ENCODE results near the gene RAPGEF4. TPM values are rescaled to one million over a fixed set of nuclear protein-coding genes. Genes with fewer than 3 reads are reported as not detected.

Gene RAPGEF4
- total and polyA plus RNA-seq, 9 of the 15 experiments (the other 6 are each of a cell fraction or from before 2014, with no cell fraction given), result 0.04 to 0.33 (median 0.13) TPM; not detected in 6

GRCh38 chr2:172931918-172932520 lies 196.4 kb downstream of the RAPGEF4 start (continued):
- TF ChIP-seq NFE2L1 (tag; IDR thresholded peaks at IDR 0.05; ENCODE audit: borderline replicate concordance, low read depth) (no peak), BRCA1 (IDR thresholded peaks at IDR 0.05) (no peak), BRCA1 (CRISPR knock-in tag; IDR thresholded peaks at IDR 0.05) (no peak), GATAD2B (IDR thresholded peaks at IDR 0.05; ENCODE audit: borderline replicate concordance) (no peak), E2F4 (CRISPR knock-in tag; IDR thresholded peaks at IDR 0.05; ENCODE audit: low read depth) (no peak), SMARCA5 (IDR thresholded peaks at IDR 0.05) (no peak), EZH2 (IDR thresholded peaks at IDR 0.05; ENCODE audit: borderline replicate concordance, low read depth, low read length) (no peak), ZNF121 (CRISPR knock-in tag; conservative IDR thresholded peaks at IDR 0.05) (no peak), CEBPZ (IDR thresholded peaks at IDR 0.05; ENCODE audit: borderline replicate concordance, low read depth, low read length) (no peak), POLR3G (IDR thresholded peaks at IDR 0.05; ENCODE audit: extremely low read depth, insufficient read length, insufficient replicate concordance) (no peak), ZNF785 (CRISPR knock-in tag; IDR thresholded peaks at IDR 0.05) (no peak), ARHGAP35 (IDR thresholded peaks at IDR 0.05; ENCODE audit: partially characterized antibody) (no peak)
- TF ChIP-seq, protein P1, sequence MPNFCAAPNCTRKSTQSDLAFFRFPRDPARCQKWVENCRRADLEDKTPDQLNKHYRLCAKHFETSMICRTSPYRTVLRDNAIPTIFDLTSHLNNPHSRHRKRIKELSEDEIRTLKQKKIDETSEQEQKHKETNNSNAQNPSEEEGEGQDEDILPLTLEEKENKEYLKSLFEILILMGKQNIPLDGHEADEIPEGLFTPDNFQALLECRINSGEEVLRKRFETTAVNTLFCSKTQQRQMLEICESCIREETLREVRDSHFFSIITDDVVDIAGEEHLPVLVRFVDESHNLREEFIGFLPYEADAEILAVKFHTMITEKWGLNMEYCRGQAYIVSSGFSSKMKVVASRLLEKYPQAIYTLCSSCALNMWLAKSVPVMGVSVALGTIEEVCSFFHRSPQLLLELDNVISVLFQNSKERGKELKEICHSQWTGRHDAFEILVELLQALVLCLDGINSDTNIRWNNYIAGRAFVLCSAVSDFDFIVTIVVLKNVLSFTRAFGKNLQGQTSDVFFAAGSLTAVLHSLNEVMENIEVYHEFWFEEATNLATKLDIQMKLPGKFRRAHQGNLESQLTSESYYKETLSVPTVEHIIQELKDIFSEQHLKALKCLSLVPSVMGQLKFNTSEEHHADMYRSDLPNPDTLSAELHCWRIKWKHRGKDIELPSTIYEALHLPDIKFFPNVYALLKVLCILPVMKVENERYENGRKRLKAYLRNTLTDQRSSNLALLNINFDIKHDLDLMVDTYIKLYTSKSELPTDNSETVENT (CRISPR knock-in tag; IDR thresholded peaks at IDR 0.05), result no peak
- TF ChIP-seq, protein P2, sequence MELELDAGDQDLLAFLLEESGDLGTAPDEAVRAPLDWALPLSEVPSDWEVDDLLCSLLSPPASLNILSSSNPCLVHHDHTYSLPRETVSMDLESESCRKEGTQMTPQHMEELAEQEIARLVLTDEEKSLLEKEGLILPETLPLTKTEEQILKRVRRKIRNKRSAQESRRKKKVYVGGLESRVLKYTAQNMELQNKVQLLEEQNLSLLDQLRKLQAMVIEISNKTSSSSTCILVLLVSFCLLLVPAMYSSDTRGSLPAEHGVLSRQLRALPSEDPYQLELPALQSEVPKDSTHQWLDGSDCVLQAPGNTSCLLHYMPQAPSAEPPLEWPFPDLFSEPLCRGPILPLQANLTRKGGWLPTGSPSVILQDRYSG (tag; conservative IDR thresholded peaks at IDR 0.05; ENCODE audit: low read depth), result no peak

Data from K562 (cell line).